AG09309 (cell line): ENCODE data around the gene TMTC2.

Source experiments
- DNase-seq: peaks from one replicate; pipeline ENCODE4 v3.0.0-alpha.2; 2010; ENCODE audit warnings: low read depth
- H3K4me3 ChIP-seq: 2 replicates; pipeline ENCODE4 v1.5.1; 2011; ENCODE audit warnings: mild to moderate bottlenecking, low read depth, low read length, moderate library complexity; ENCODE audit not compliant: control insufficient read depth
- TF ChIP-seq, protein P1 (sequence below): IDR thresholded peaks from 2 replicates; pipeline ENCODE4 v1.5.1; 2011; ENCODE audit warnings: mild to moderate bottlenecking, low read depth, low read length, inconsistent platforms; ENCODE audit not compliant: insufficient read depth, control insufficient read depth; ENCODE audit errors: missing control alignments

The TMTC2 gene

DNA sequence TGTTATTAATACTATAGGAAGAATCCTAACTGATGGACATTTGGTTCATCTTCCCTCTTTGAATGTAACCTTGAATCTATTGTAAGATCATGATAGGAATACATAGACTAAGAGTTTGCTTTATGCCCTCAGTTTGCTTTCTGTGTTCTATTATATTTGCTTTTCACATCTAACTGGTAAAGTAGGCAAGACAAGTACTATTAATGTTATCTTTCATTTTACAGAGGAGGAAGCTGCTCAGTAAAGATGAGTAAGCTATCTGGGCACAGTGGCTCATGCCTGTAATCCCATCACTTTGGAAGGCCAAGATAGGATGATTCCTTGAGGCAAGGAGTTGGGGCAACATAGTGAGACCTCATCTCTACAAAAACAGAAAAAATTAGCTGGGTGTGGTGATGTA is 103.0 kb downstream of the TMTC2 start:
- TF ChIP-seq, protein P1, sequence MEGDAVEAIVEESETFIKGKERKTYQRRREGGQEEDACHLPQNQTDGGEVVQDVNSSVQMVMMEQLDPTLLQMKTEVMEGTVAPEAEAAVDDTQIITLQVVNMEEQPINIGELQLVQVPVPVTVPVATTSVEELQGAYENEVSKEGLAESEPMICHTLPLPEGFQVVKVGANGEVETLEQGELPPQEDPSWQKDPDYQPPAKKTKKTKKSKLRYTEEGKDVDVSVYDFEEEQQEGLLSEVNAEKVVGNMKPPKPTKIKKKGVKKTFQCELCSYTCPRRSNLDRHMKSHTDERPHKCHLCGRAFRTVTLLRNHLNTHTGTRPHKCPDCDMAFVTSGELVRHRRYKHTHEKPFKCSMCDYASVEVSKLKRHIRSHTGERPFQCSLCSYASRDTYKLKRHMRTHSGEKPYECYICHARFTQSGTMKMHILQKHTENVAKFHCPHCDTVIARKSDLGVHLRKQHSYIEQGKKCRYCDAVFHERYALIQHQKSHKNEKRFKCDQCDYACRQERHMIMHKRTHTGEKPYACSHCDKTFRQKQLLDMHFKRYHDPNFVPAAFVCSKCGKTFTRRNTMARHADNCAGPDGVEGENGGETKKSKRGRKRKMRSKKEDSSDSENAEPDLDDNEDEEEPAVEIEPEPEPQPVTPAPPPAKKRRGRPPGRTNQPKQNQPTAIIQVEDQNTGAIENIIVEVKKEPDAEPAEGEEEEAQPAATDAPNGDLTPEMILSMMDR = no peak
- no peak overlapping the region for H3K4me3 ChIP-seq
- no peak for DNase-seq

DNA sequence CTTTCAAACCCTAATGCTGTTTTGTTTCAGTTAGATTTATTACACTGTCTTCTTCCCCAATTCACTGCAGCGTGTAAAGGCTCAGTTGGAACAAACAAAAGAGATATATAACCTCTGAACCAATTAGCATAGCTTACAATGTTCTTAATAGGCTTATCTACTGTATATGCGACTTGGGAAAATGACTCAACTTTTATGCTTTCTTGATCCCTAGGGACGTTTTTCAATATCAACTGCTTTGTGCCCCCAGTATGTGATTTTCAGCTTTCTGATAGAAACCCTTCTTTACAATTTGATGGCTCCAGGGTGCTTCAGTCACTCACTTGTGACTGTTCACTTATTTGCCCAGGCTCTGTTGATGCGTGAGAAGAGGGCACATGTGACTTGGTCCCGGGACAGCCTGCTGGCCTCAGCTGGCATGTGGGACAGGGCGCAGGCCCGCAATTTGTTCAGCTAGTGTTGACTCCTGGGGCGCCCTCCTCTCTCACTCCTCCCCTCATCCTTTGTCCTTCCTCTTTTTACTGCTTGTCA is 107.1 kb downstream of the TMTC2 start:
- TF ChIP-seq, protein P1 = no peak
- no peak overlapping the region for H3K4me3 ChIP-seq
- DNase-seq = no peak

DNA sequence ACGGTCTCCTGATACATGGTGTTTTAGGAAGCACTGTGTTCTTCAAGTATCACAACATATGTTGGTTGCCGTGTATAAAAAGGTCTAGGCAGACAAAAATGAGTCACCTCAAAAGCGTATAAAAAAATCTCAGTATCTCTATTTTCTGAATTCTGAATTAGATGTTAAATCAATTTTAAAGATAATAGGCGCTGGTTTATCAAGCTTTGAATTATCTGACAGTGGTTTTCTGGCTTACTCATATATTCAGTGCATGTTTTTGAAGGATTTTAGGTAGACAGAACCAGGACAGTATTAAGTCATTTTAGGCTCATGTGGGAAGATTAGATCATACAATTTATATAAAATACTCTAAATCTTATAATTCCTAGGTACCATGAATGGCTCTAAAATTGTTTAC is 110.8 kb downstream of the TMTC2 start:
- no peak for DNase-seq
- TF ChIP-seq, protein P1 = no peak

GRCh38 chr12:82800185-82800584 is 113.5 kb downstream of the TMTC2 start:
- TF ChIP-seq, protein P1 = no peak
- H3K4me3 ChIP-seq = no peak overlapping the region
- no peak for DNase-seq

More for the DNA sequence above, 110.8 kb downstream of the TMTC2 start:
- no peak overlapping the region for H3K4me3 ChIP-seq

GRCh38 chr12:82801951-82802610 is 115.4 kb downstream of the TMTC2 start:
- H3K4me3 ChIP-seq = no peak overlapping the region
- TF ChIP-seq, protein P1 = no peak
- DNase-seq = no peak

GRCh38 chr12:82803201-82803600 is 116.5 kb downstream of the TMTC2 start:
- TF ChIP-seq, protein P1 = no peak
- no peak for DNase-seq
- H3K4me3 ChIP-seq = no peak overlapping the region
